GM12875 (cell line): ENCODE data around the gene GRIK4.

Experiments
- H3K4me3 ChIP-seq: one replicate; pipeline ENCODE4 v1.5.1; 2011; ENCODE audit warnings: low read depth, low read length, control low read depth
- TF ChIP-seq, protein P1 (sequence below): IDR thresholded peaks from 2 replicates; pipeline ENCODE4 v1.5.1; 2011; ENCODE audit warnings: low read depth, mild to moderate bottlenecking, control low read depth, inconsistent platforms, low read length, moderate library complexity, borderline replicate concordance; ENCODE audit not compliant: insufficient read depth

GRIK4 gene

DNA sequence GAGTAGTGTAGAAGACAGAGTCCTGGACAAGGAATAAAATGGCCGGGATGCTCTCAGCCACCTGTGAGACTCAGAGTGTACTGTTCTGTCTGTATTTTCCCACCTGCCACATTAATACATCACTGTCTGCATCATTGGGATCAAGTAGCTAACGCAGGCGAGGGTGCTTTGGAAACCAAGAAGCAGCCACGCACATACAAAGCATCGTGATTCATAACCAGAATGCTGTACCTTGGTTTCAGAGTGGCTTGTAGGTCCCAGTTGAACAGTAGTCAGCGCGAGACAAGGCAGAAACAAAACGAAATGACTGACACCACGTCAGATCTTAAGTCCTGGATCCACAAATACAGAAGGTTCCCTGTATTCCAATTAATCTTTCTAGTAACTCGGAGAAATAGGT lies 198.3 kb downstream of the GRIK4 start:
- no peak overlapping the region for H3K4me3 ChIP-seq
- TF ChIP-seq, protein P1, sequence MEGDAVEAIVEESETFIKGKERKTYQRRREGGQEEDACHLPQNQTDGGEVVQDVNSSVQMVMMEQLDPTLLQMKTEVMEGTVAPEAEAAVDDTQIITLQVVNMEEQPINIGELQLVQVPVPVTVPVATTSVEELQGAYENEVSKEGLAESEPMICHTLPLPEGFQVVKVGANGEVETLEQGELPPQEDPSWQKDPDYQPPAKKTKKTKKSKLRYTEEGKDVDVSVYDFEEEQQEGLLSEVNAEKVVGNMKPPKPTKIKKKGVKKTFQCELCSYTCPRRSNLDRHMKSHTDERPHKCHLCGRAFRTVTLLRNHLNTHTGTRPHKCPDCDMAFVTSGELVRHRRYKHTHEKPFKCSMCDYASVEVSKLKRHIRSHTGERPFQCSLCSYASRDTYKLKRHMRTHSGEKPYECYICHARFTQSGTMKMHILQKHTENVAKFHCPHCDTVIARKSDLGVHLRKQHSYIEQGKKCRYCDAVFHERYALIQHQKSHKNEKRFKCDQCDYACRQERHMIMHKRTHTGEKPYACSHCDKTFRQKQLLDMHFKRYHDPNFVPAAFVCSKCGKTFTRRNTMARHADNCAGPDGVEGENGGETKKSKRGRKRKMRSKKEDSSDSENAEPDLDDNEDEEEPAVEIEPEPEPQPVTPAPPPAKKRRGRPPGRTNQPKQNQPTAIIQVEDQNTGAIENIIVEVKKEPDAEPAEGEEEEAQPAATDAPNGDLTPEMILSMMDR, result no peak

DNA sequence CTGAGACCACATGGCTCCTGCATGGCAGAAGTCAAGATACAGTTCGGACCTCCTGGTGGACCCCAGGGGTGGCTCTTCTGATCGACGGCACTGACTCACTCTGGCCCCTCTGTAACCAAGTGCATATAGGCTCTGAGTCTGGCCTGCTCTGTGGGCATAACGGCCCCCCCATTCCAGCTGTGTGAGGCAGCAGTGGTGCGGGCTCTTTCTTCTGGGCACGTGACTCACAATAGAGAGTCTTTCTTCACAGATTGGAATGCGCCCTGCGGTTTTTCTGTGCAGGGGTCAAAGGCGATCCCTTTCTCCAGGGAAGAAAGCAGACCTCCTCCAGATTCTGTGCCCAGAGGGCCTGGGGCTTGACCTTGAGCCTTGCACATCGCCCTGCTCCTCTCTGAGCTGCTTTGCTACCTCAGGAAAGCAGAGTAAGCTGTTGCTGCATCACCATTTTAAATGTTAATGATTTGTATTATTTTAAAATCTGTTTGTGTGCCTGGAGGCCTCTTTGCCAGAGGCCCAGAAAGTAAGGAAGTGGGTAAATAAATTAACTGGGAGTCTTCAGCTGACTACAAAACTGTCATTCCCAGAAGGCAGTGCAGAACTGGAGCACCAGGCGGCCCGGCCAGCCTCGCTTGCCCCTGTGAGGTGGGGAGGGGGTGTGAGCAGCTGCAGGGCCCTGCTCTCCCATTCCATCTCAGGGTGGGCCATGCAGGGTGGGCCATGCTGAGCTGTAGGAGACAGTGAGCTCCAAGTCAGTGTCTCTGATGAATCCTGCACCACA lies 199.0 kb downstream of the GRIK4 start:
- TF ChIP-seq, protein P1, result no peak
- no peak overlapping the region for H3K4me3 ChIP-seq

DNA sequence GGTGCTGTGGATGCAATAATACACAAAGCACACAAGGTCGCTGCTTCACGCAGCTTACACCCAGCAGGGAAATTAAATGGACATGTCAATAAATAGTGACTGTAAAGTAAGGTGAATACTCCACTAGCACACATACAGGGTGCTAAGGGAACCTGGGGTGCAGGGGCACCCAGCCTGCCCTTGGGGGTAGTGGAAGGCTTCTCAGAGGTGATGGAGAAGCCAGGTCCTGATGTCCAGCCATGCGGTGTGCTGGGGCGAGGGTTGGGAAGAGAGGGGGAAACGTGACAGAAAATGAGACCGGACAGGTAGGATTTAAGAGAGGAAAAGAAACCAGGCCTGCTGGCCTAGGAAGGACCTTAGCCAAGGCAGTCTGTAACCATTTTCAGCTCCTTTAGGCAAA lies 200.5 kb downstream of the GRIK4 start:
- no peak overlapping the region for H3K4me3 ChIP-seq
- TF ChIP-seq, protein P1, result no peak

DNA sequence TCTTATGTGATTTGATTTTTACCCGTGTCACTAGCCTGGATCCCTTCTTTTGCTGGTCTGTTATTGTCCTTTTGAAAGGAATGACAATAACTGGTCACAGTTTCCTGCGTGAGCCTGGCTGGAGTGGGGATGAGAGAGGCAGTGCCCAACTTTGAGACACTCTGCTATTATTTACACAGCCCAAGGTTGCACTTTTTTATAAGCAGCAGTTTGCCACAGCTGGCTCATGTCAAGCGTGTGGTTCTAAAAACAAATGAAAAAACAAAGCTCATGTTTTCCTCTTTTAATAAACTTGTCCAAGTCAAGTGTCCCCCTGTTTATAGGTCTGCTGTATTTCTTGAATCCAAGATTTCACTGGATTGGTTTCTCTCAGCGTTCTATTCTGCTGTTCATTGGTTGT lies 201.3 kb downstream of the GRIK4 start:
- TF ChIP-seq, protein P1, result no peak
- no peak overlapping the region for H3K4me3 ChIP-seq

DNA sequence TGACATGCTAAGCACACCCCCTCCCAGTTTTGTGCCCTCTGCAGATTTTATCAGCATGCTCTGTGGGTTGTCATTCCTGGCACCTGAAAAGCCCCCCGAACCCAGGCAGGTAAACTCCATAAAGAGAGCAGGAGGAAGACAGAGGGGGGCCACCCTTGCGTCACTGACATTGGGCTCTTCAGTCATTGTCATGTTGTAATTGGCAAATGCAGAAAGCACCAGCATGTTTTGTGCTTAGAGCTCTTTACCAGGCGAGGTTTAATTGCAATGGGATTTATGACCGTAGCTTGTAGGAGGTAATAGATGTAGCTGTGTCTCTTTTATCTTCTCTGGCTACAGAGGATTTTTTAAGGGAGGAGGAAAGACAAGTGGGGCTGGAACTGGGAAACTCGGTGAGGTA lies 201.7 kb downstream of the GRIK4 start:
- TF ChIP-seq, protein P1, result no peak
- no peak overlapping the region for H3K4me3 ChIP-seq

DNA sequence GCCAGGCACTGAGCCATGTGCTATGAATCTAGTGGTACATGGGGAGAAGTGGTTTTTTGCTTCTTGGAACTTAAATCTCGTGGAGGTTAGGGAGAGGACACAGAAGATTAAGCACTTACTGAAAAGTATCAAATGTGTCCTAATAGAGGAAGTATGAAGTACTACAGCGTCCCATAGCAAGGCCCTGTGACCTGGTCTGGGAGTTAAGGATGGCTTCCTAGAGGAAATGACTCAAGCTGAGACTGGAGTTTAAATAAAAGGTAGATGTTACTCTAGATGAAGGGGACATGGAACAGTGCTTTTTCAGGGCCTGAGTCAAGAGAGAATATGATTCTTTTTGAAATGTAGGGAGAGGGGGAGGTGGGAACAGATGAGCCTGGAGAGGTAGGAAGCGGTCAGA lies 202.9 kb downstream of the GRIK4 start:
- H3K4me3 ChIP-seq, result no peak overlapping the region
- TF ChIP-seq, protein P1, result no peak

DNA sequence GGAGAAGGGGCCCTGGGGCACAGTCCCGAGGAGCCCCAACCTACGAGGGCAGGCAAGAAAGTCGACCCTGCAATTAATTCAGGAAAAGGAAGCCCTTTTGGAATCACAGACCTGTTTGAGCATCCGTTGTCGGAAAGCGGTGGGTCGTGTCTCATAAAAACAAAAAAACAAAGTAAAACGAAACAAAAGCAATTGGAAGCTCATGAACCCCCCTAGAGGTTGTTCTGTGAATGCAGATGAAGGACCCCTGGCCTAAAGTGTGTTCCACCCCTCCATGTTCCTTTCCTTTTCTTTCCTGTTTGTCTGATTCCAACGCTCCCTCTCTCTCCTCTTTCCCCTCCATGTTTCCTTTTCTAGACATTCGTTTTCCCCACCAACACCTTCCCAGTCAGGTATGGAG lies 203.7 kb downstream of the GRIK4 start:
- TF ChIP-seq, protein P1, result peak; percentile 73
- no peak overlapping the region for H3K4me3 ChIP-seq
